Measurements from ENCODE around the gene CTDNEP1.

Gene CTDNEP1

DNA sequence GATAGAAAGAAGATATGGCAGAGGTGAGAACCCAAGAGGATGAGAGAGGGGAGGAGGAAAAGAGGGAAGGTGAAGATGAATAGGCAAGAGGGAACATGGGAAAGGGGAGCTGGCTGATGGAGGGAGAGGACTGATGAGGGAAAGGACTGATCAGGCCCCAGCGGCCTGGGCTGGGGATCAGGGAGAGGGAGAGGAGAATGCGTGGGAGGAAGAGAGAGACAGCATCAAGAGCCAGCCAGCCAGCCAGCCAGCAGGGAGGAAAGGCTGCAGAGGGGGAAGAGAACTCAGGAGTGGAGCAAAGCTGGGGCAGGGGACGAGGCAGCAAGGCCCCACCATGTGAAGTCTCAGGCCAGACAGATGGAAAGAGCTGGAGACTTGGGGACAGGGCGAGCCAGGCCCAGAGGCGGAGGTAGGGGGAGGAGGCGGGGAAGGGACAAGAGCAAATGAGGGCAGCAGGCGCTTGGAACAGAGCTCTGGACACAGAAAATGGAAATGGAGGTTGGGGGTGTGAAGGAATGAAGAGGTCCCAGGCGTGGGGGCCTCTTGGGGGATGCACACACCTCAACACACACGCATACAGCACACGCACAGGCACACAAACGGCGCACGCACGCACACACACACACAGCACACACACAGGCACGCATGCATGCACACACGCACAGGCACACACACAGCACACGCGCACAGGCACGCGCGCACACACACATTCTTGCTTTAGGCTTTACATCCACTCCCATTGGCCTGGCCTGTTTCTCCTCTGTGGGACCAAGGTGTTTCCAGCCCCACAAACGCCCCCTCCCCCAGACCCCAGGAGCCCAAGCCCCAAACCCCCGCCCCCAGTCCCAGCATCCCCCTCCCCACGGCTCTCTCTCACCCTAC, 44.2 kb downstream of the CTDNEP1 start:
- H3F3A ChIP-seq (ENCODE audit: insufficient read depth), result peaks cover 3% of the 10 kb centered on the region; the same call in 1 of the 2 replicates
- no peaks in the 10 kb centered on the region for H3K9me2 ChIP-seq (replicated peaks; ENCODE audit: insufficient read depth, low read length)
- H3K4me3 ChIP-seq (ENCODE audit: insufficient read depth, low read length, poor library complexity, severe bottlenecking), result no peak overlapping the region
- no peaks in the 10 kb centered on the region for H3K36me3 ChIP-seq (ENCODE audit: low read length)
- no peak overlapping the region for H2AFZ ChIP-seq (ENCODE audit: low read depth, low read length, severe bottlenecking)
- no peaks in the 10 kb centered on the region for H3K9me3 ChIP-seq (ENCODE audit: insufficient read depth, low read length)
- H4K20me1 ChIP-seq (ENCODE audit: low read depth, low read length), result no peaks in the 10 kb centered on the region
- H3K27ac ChIP-seq (ENCODE audit: low read depth, low read length), result no peak overlapping the region
- no peaks in the 10 kb centered on the region for H3K79me2 ChIP-seq (ENCODE audit: insufficient read depth, low read length)
- TF ChIP-seq, protein P1, sequence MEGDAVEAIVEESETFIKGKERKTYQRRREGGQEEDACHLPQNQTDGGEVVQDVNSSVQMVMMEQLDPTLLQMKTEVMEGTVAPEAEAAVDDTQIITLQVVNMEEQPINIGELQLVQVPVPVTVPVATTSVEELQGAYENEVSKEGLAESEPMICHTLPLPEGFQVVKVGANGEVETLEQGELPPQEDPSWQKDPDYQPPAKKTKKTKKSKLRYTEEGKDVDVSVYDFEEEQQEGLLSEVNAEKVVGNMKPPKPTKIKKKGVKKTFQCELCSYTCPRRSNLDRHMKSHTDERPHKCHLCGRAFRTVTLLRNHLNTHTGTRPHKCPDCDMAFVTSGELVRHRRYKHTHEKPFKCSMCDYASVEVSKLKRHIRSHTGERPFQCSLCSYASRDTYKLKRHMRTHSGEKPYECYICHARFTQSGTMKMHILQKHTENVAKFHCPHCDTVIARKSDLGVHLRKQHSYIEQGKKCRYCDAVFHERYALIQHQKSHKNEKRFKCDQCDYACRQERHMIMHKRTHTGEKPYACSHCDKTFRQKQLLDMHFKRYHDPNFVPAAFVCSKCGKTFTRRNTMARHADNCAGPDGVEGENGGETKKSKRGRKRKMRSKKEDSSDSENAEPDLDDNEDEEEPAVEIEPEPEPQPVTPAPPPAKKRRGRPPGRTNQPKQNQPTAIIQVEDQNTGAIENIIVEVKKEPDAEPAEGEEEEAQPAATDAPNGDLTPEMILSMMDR (IDR thresholded peaks at IDR 0.05; ENCODE audit: insufficient read depth, low read length, poor library complexity, severe bottlenecking), result no peak
- TF ChIP-seq EZH2phosphoT487 (conservative IDR thresholded peaks at IDR 0.05; ENCODE audit: low read length), result no peak
- H3K27me3 ChIP-seq (ENCODE audit: low read length), result no peaks in the 10 kb centered on the region
- H3K9ac ChIP-seq (ENCODE audit: low read length), result no peak overlapping the region
- no peak overlapping the region for H3K4me2 ChIP-seq (ENCODE audit: low read depth, low read length, poor library complexity, severe bottlenecking)

DNA sequence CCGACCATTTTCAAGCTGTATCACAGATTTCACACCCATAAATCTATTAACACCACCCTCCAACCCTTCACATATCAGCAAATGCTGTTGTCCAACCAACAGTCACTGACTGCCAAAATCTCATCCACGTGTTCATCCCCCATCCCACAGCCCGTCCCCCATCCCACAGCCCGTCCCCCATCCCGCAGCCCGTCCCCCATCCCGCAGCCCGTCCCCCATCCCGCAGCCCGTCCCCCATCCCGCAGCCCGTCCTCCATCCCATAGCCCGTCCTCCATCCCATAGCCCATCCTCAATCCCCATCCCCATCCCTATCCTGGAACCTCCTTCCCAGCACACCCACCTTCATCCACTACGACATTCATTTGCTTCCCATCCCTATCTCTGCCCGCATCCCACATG, 46.0 kb downstream of the CTDNEP1 start:
- H3F3A ChIP-seq (ENCODE audit: insufficient read depth), result peaks cover 3% of the 10 kb centered on the region; the same call in 1 of the 2 replicates
- H4K20me1 ChIP-seq (ENCODE audit: low read depth, low read length), result no peaks in the 10 kb centered on the region
- TF ChIP-seq EZH2phosphoT487 (conservative IDR thresholded peaks at IDR 0.05; ENCODE audit: low read length), result no peak
- TF ChIP-seq, protein P1 (IDR thresholded peaks at IDR 0.05; ENCODE audit: insufficient read depth, low read length, poor library complexity, severe bottlenecking), result no peak
- peak overlapping the region; percentile 41 for H3K4me3 ChIP-seq (ENCODE audit: insufficient read depth, low read length, poor library complexity, severe bottlenecking)
- H3K27me3 ChIP-seq (ENCODE audit: low read length), result no peaks in the 10 kb centered on the region
- no peaks in the 10 kb centered on the region for H3K9me3 ChIP-seq (ENCODE audit: insufficient read depth, low read length)
- no peaks in the 10 kb centered on the region for H3K79me2 ChIP-seq (ENCODE audit: insufficient read depth, low read length)
- no peak overlapping the region for H3K27ac ChIP-seq (ENCODE audit: low read depth, low read length)
- H3K36me3 ChIP-seq (ENCODE audit: low read length), result no peaks in the 10 kb centered on the region
- peak overlapping the region; percentile 42; the same call in 1 of the 2 replicates for H3K9ac ChIP-seq (ENCODE audit: low read length)
- peak overlapping the region; percentile 97 for H2AFZ ChIP-seq (ENCODE audit: low read depth, low read length, severe bottlenecking)
- no peaks in the 10 kb centered on the region for H3K9me2 ChIP-seq (replicated peaks; ENCODE audit: insufficient read depth, low read length)
- peak overlapping the region; percentile 77 for H3K4me2 ChIP-seq (ENCODE audit: low read depth, low read length, poor library complexity, severe bottlenecking)

DNA sequence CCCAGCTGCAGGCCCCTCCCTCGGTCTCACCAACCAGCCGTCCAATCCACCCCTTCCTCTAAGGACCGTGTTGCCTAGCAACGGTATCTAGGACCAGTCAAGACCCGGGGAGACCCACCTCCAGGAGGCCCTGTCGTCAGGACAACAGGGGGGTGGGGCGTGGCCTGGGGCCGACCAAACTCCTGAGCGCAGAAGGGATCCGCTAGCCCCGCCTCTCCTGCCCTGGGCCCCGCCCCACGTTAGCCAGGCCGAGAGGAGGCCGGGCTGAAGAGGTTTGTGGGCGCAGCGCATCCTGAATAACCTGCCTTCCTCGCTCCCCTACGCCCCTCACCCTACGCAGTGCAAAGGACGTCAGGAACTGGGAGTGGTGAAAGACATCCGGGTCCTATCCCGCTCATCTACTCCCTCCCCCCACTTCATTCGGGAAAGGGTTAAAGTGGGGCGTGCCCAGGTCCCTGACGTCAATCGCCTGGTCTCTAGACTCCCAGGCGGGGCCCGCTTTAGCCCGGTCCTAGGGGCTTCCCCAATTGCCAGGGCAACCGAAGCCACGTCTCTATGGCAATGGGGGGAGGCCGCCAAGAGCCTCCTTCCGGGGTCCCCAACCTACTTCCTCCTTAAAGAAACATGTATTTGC, 46.6 kb downstream of the CTDNEP1 start:
- Histone ChIP-seq H3K36me3 (ENCODE audit: low read length) (no peaks in the 10 kb centered on the region), H3F3A (ENCODE audit: insufficient read depth) (peaks cover 3% of the 10 kb centered on the region; the same call in 1 of the 2 replicates), H3K4me2 (ENCODE audit: low read depth, low read length, poor library complexity, severe bottlenecking) (peak overlapping the region; percentile 77), H3K9ac (ENCODE audit: low read length) (peak overlapping the region; percentile 42; the same call in 1 of the 2 replicates), H3K79me2 (ENCODE audit: insufficient read depth, low read length) (no peaks in the 10 kb centered on the region), H2AFZ (ENCODE audit: low read depth, low read length, severe bottlenecking) (peak overlapping the region; percentile 97), H4K20me1 (ENCODE audit: low read depth, low read length) (no peaks in the 10 kb centered on the region), H3K9me3 (ENCODE audit: insufficient read depth, low read length) (no peaks in the 10 kb centered on the region), H3K9me2 (replicated peaks; ENCODE audit: insufficient read depth, low read length) (no peaks in the 10 kb centered on the region), H3K4me3 (ENCODE audit: insufficient read depth, low read length, poor library complexity, severe bottlenecking) (peak overlapping the region; percentile 41), H3K27me3 (ENCODE audit: low read length) (no peaks in the 10 kb centered on the region), H3K27ac (ENCODE audit: low read depth, low read length) (no peak overlapping the region)
- TF ChIP-seq, protein P1 (IDR thresholded peaks at IDR 0.05; ENCODE audit: insufficient read depth, low read length, poor library complexity, severe bottlenecking), result no peak
- no peak for TF ChIP-seq EZH2phosphoT487 (conservative IDR thresholded peaks at IDR 0.05; ENCODE audit: low read length)
